Thoracic aorta (tissue), 2 donors: ENCODE measurements around the gene ZNHIT6. TPM values are rescaled to one million over a fixed set of nuclear protein-coding genes. Genes with fewer than 3 reads are reported as not detected.

Source experiments
- ATAC-seq: fragments of 150-250 bp; one replicate; pipeline ENCODE4 v1.8.0; 2017; ENCODE audit warnings: low read depth; ENCODE audit not compliant: insufficient number of reproducible peaks, low FRiP score
- DNase-seq: peaks from one replicate; pipeline ENCODE4 v3.0.0-alpha.2; 2020; ENCODE audit warnings: low spot score
- H3K27ac ChIP-seq, 2 donors: fragments of 200-600 bp; sonication (generic); 1 replicate in 1 of 2; 2 replicates in 1 of 2; pipeline ENCODE4 v1.5.1; 2016; ENCODE audit warnings: mild to moderate bottlenecking in 2 of 2, moderate library complexity in 2 of 2
- H3K27me3 ChIP-seq: fragments of 200-600 bp; sonication (generic); replicated peaks from 2 replicates; pipeline ENCODE4 v1.6.0; 2016; ENCODE audit warnings: mild to moderate bottlenecking; ENCODE audit not compliant: insufficient read depth
- H3K36me3 ChIP-seq: fragments of 200-600 bp; sonication (generic); one replicate; pipeline ENCODE4 v1.5.1; 2016
- H3K4me1 ChIP-seq, 2 donors: fragments of 200-600 bp; sonication (generic); 1 replicate in 1 of 2; 2 replicates in 1 of 2; pipeline versions ENCODE4 v1.5.1 to v1.6.0; 2016; ENCODE audit warnings: low read depth in 2 of 2, mild to moderate bottlenecking in 1 of 2; ENCODE audit not compliant: control insufficient read depth in 1 of 2
- H3K4me3 ChIP-seq: fragments of 200-600 bp; sonication (generic); 2 replicates; pipeline ENCODE4 v1.5.1; 2016; ENCODE audit warnings: mild to moderate bottlenecking
- H3K9me3 ChIP-seq: fragments of 200-600 bp; sonication (generic); 2 replicates; pipeline ENCODE4 v1.5.1; 2016
- CTCF ChIP-seq: fragments of 200-600 bp; sonication (generic); IDR thresholded peaks from one replicate; pipeline ENCODE4 v1.5.1; 2019; ENCODE audit warnings: antibody characterized with exemption
- total RNA-seq, 2 donors: library from RNA; depleted of rRNA; stranded (reverse); fragments of >200 nt; gene quantifications; one replicate each; pipeline versions ENCODE4 v1.1.0 to v1.2.3, GENCODE V29; 2016

ZNHIT6 gene, protein sequence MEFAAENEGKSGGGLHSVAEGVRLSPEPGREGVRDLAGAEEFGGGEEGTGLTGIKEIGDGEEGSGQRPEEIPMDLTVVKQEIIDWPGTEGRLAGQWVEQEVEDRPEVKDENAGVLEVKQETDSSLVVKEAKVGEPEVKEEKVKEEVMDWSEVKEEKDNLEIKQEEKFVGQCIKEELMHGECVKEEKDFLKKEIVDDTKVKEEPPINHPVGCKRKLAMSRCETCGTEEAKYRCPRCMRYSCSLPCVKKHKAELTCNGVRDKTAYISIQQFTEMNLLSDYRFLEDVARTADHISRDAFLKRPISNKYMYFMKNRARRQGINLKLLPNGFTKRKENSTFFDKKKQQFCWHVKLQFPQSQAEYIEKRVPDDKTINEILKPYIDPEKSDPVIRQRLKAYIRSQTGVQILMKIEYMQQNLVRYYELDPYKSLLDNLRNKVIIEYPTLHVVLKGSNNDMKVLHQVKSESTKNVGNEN
- 10 to 100 TPM; 14.5 to 19.1 TPM for total RNA-seq

- H3K27ac ChIP-seq: peak within 1 kb of the TSS; percentile 75 to 90
- peaks cover 9 to 10% of the 10 kb centered on the region in 2 donors for H3K4me1 ChIP-seq
- DNase-seq (peak; percentile 37), ATAC-seq (peak; percentile 88)
- H3K9me3 ChIP-seq: no peaks in the 10 kb centered on the region
- TF ChIP-seq CTCF: peak; percentile 57
- H3K27me3 ChIP-seq: no peaks in the 10 kb centered on the region
- peak within 1 kb of the TSS; percentile 97 for H3K4me3 ChIP-seq
- H3K36me3 ChIP-seq: no peaks in the 10 kb centered on the region
Observed at GRCh38 chr1:85707990-85708828, at the start of gene ZNHIT6. TSS of gene ZNHIT6 (minus strand) at chr1:85708433. CDS start at chr1:85708284, 149 bp downstream.

DNA sequence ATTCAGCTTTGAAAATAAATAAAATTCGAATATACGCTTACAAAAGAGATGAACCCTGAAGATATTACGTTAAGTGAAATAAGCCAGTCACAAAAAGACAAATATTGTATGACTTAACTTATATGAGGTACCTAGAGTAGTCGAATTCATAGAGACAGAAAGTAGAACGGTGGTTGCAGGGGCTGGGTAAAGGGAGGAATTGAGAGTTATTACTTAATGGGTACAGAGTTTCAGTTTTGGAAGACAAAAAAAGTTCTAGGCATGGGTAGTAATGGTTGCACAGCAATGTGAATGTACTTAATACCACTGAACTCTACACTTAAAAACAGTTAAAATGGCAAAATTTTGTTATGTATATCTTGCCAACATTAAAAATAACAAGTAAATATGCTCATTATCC lies 48.6 kb upstream of the ZNHIT6 start:
- Histone ChIP-seq H3K27me3 (no peaks in the 10 kb centered on the region), H3K4me3 (no peak overlapping the region), H3K27ac (no peak overlapping the region), H3K4me1 (no peaks in the 10 kb centered on the region), H3K9me3 (no peaks in the 10 kb centered on the region), H3K36me3 (no peaks in the 10 kb centered on the region)
- ATAC-seq: no peak
- no peak for TF ChIP-seq CTCF
- no peak for DNase-seq

GRCh38 chr1:85748120-85748519 lies 39.9 kb upstream of the ZNHIT6 start:
- no peak for ATAC-seq
- Histone ChIP-seq H3K36me3 (no peaks in the 10 kb centered on the region), H3K4me1 (no peaks in the 10 kb centered on the region), H3K27me3 (no peaks in the 10 kb centered on the region), H3K4me3 (no peak overlapping the region), H3K9me3 (no peaks in the 10 kb centered on the region), H3K27ac (no peak overlapping the region)
- no peak for TF ChIP-seq CTCF
- no peak for DNase-seq

GRCh38 chr1:85746777-85747176 lies 38.5 kb upstream of the ZNHIT6 start:
- DNase-seq (no peak), ATAC-seq (no peak)
- Histone ChIP-seq H3K4me3 (no peak overlapping the region), H3K36me3 (no peaks in the 10 kb centered on the region), H3K9me3 (no peaks in the 10 kb centered on the region), H3K27ac (no peak overlapping the region), H3K27me3 (no peaks in the 10 kb centered on the region), H3K4me1 (no peaks in the 10 kb centered on the region)
- TF ChIP-seq CTCF: no peak

- Histone ChIP-seq H3K36me3 (no peaks in the 10 kb centered on the region), H3K4me3 (no peak overlapping the region), H3K27me3 (no peaks in the 10 kb centered on the region), H3K27ac (no peak overlapping the region), H3K9me3 (no peaks in the 10 kb centered on the region), H3K4me1 (no peaks in the 10 kb centered on the region)
- no peak for TF ChIP-seq CTCF
- DNase-seq (no peak), ATAC-seq (no peak)
Observed at GRCh38 chr1:85743814-85744213, 35.6 kb upstream of the ZNHIT6 start.
